GM19468 (cell line): ENCODE measurements around the gene SMIM11.
A peak's percentile ranks its signal among the peaks of the same experiment; 100 is the strongest.

ENCODE experiments used
- ATAC-seq: cut with Tn5 transposase; IDR thresholded peaks from one replicate; pipeline ENCODE4 v1.9.1; 2021; ENCODE audit warnings: mild to moderate bottlenecking, moderate library complexity, moderate number of reproducible peaks; ENCODE audit not compliant: unreplicated experiment; ENCODE audit errors: extremely low read depth

The SMIM11 gene, protein sequence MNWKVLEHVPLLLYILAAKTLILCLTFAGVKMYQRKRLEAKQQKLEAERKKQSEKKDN

GRCh38 chr21:34374940-34375618, at the start of gene SMIM11:
Gene SMIM11, plus strand, starts transcription at chr21:34375507. Its CDS starts 3,998 bp downstream, at chr21:34379505.
- ATAC-seq, result peak; percentile 64

GRCh38 chr21:34330055-34330454, 45.3 kb upstream of the SMIM11 start:
- ATAC-seq, result no peak

DNA sequence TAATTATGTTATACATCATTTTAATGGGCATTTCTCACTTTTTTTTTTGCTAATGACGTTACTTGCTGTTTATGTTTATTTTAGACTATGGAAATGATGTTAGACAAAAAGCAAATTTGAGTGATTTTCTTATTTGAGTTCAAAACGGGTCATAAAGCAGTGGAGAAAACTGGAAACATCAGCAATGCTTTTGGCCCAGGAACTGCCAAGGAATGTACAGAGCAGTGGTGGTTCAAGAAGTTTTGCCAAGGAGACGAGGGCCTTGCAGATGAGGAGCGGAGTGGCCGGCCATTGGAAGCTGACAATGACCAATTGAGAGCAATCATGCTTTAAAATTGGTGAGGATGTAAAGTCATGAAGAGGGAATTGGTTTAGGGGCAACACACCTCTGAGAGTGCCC, 43.6 kb upstream of the SMIM11 start:
- no peak for ATAC-seq

GRCh38 chr21:34332347-34332746, 43.0 kb upstream of the SMIM11 start:
- ATAC-seq, result no peak

DNA sequence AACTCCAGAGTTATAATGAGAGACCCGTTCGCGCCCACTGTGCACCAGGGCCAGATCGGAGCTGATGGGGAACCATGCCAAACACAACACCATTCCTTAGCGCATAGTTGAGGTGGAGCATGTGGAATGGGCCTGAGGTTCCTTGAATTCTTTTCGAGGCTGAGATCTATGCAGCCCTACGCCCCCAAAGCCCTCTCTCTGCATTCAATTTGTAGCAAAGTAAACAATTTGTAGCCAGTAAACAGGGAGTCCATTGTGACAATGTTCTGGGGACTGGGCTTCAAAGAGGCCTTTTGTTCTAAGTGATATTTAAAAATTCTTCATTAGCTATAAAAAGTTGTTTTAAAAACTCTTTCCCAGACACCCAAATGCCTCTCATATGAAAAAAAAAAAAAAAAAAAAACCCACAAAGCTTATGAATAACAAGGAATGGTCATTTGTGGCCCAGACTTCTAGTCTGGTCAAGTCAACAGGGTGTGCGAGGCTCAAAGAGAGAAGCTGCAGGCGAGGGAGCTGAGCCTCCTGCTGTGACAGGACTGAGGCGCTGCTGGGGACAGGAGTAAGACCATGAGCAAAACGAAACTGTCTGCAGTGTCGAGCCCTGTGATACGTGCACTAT, 42.1 kb upstream of the SMIM11 start:
- no peak for ATAC-seq

GRCh38 chr21:34335316-34335715, 40.0 kb upstream of the SMIM11 start:
- ATAC-seq, result no peak

- no peak for ATAC-seq
Measured at GRCh38 chr21:34336245-34336644, 39.1 kb upstream of the SMIM11 start.

DNA sequence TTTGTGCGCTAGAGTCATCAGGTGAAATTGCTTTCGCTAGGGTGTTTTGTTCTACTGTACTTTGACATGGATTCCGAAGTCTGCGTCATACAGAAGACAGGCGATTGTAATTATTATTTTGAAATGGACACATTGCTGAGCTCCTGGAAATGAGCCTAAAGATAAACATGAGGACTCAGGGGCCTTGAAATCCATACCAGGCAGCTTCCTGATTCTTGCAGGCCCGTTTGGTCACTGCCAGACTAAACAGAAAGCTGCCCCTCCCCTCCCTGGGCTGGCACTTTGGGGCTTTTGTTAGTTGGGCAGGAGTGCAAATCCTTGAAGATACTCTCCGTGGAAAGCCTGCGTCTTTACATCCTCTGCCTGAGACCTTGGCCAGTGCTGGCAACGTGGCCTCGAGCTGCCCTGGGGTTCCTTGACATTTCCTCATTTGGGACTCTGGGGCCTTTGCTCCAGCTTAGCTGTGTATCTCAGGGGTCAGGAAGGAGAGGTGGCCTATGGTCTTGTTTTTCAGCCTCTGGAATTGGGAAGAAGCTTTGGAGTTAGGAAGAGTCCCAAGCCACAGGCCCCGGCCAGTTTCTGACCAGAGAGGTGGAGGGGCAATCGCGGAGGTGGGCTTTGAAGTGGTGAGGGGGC, 38.4 kb upstream of the SMIM11 start:
- ATAC-seq, result no peak

GRCh38 chr21:34337741-34338140, 37.6 kb upstream of the SMIM11 start:
- no peak for ATAC-seq

GRCh38 chr21:34338226-34338625, 37.1 kb upstream of the SMIM11 start:
- ATAC-seq, result no peak

GRCh38 chr21:34340061-34340460, 35.2 kb upstream of the SMIM11 start:
- ATAC-seq, result no peak

- no peak for ATAC-seq
Measured at GRCh38 chr21:34342476-34342875, 32.8 kb upstream of the SMIM11 start.

DNA sequence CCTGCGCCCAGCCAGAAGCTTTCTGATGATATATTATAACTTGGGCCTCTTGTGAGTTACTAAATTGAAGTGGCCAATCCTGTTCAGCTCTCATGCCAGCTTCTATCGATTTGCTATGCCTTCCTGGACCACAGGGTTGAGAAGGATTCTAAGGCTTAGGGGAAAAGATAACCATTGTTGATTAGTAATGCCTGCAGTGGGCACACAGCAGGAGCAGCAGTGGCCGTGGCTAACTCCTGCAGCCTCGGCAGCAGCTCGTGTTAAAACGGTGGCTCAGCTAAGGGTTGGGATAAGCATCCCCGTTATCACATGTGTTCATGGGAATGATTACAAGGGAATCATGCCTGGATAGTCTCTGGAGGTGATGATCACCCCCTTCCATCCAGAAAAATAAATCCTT, 32.0 kb upstream of the SMIM11 start:
- ATAC-seq, result no peak

DNA sequence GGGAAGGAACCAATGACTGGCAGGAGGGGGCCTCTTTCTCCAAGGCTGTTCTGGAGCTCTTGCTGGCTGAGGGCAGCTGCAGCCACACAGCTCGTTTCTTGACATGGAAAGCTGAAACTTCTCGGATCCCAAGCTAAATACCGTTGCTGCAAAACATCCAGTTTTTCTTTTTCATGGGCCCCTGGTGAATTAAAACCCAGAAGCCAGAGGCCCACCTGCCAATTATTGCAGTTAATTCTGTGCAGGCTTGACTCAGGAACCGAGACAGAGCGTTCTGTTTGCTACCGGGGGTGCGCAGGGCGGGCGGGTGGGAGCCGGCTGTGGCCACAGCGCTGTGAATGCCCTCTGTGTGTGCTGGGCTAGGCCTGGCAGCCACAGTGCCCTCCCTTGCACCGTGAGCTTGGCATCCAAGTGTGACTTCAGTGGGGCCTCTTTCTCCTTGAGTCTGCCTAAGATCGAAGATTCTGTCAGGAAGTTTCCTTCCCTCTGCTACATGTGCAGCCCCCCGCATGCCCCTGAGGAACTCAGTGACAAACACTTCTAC, 31.4 kb upstream of the SMIM11 start:
- no peak for ATAC-seq

DNA sequence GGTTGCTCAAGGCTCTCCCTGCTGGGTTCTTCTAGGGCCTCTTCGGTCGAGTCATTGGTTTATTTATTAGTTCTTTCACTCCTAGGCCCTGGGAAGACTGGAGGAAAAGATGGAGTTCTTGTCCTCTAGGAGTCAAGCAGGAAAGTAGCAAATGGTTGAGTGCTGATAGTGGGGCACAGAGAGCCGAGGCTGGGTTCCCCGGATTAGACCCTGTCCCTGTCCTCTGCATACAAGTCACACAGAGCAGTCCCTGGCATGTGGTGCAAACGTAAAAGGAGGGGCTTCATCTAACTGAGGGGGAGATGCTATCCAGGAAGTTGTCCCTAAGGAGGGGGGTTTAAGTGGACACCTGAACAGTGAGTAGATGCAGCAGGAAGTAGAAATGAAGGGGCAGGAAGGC, 30.7 kb upstream of the SMIM11 start:
- no peak for ATAC-seq

- no peak for ATAC-seq
Measured at GRCh38 chr21:34345091-34345871, 30.0 kb upstream of the SMIM11 start.

DNA sequence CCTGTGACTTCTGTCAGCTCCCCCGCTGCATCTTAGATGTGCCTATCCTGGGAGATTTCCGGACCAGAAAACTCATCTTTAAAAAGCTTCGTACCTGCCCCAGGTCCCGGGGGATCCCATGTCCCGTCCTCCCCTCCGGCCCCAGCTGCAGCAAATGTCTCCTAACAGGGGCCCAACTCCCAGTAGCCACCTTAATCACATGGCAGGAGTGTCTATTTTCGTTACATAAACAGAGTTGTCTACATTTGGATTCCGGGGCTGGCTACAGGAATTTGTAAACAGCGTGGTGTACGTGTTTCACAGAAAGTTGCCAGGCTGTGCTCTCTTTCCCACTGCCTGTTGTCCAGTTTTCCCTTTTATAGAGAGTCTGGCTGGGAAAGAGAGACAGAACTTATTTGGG, 29.4 kb upstream of the SMIM11 start:
- no peak for ATAC-seq

DNA sequence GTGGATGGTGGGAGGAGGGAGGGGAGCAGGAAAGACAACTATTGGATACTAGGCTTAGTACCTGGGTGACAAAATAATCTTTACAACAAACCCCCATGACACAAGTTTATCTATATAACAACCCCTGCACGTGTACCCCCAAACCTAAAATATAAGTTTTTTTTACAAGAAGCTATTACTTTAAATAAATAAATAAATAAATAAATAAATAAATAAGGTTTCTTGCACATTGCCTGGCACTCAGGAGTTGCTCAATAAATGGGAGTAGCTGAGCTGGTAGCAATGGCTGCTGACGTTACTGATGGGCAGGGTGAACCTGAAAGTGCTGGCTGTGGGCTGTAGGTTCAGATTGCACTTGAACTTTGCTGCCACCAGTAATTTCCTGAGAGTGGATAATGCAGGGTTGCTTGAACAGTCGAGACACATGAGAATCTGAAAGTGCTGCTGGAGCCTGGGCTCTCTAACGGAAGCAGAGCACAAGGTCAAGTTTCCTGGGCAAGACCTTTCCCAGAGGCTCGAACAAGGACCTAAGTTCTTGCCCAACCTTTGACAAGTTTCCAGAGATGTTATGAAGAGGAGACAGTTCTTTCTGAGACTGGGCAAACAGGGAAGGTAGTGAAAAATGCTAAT, 26.3 kb upstream of the SMIM11 start:
- no peak for ATAC-seq

- ATAC-seq, result peak; percentile 58
Measured at GRCh38 chr21:34351786-34352241, 23.5 kb upstream of the SMIM11 start.

- no peak for ATAC-seq
Measured at GRCh38 chr21:34352556-34352955, 22.8 kb upstream of the SMIM11 start.
